CD14-positive monocyte (primary cell): ENCODE data around the gene ZNF133. TPM values are rescaled to one million over a fixed set of nuclear protein-coding genes. Genes with fewer than 3 reads are reported as not detected.

Experiments used
- DNase-seq, 3 donors: peaks; one replicate each; pipeline ENCODE4 v3.0.0-alpha.2; 2011 to 2022
- H2AFZ ChIP-seq: 2 replicates; pipeline ENCODE4 v1.6.0; 2012; ENCODE audit warnings: mild to moderate bottlenecking, low read depth, low read length, inconsistent platforms; ENCODE audit not compliant: insufficient read depth, poor library complexity, severe bottlenecking
- H3K27ac ChIP-seq, 2 donors: 1 replicate in 1 of 2; 2 replicates in 1 of 2; pipeline ENCODE4 v1.5.1; 2012 to 2013; ENCODE audit warnings: low read length in 2 of 2, control low read depth in 1 of 2, inconsistent platforms in 1 of 2, low read depth in 1 of 2, mild to moderate bottlenecking in 1 of 2
- H3K27me3 ChIP-seq, 2 donors: one replicate each; pipeline versions ENCODE4 v1.6.0 to v1.6.1; 2011 to 2013; ENCODE audit warnings: low read length in 2 of 2; ENCODE audit not compliant: control insufficient read depth in 2 of 2, insufficient read depth in 2 of 2
- H3K36me3 ChIP-seq, 2 donors: replicated peaks in 1 of 2; 1 replicate in 1 of 2; 2 replicates in 1 of 2; pipeline versions ENCODE4 v1.5.1 to v1.6.1; 2012 to 2013; ENCODE audit warnings: low read length in 2 of 2, control low read depth in 1 of 2, inconsistent platforms in 1 of 2, mild to moderate bottlenecking in 1 of 2; ENCODE audit not compliant: insufficient read depth in 2 of 2, control insufficient read depth in 1 of 2
- H3K4me1 ChIP-seq, 2 donors: 1 replicate in 1 of 2; 2 replicates in 1 of 2; pipeline versions ENCODE4 v1.5.1 to v1.6.1; 2012 to 2013; ENCODE audit warnings: low read length in 2 of 2, control low read depth in 1 of 2, inconsistent platforms in 1 of 2, mild to moderate bottlenecking in 1 of 2, moderate library complexity in 1 of 2; ENCODE audit not compliant: insufficient read depth in 2 of 2, control insufficient read depth in 1 of 2
- H3K4me2 ChIP-seq: replicated peaks from 2 replicates; pipeline ENCODE3; 2012; ENCODE audit warnings: low read length, moderate library complexity, mild to moderate bottlenecking; ENCODE audit not compliant: poor library complexity, severe bottlenecking; ENCODE audit errors: extremely low read depth
- H3K4me3 ChIP-seq, 3 experiments: fragments of 200-600 bp in 1 of 3; sonication (generic) in 1 of 3; replicated peaks in 1 of 3; 1 replicate in 2 of 3; 2 replicates in 1 of 3; pipeline ENCODE4 v1.5.1; 2011 to 2013; ENCODE audit warnings: low read length in 3 of 3, mild to moderate bottlenecking in 3 of 3, control low read depth in 2 of 3, low read depth in 2 of 3, inconsistent platforms in 1 of 3, moderate library complexity in 1 of 3
- H3K79me2 ChIP-seq: 2 replicates; pipeline ENCODE4 v1.6.0; 2012; ENCODE audit warnings: mild to moderate bottlenecking, control low read depth, inconsistent platforms, low read length, moderate library complexity; ENCODE audit not compliant: insufficient read depth
- H3K9ac ChIP-seq: 2 replicates; pipeline ENCODE4 v1.6.0; 2017; ENCODE audit warnings: low read length, mild to moderate bottlenecking; ENCODE audit not compliant: insufficient read depth, poor library complexity, severe bottlenecking
- H3K9me3 ChIP-seq, 2 donors: replicated peaks in 1 of 2; 1 replicate in 1 of 2; 2 replicates in 1 of 2; pipeline versions ENCODE4 v1.5.1 to v1.6.1; 2012 to 2013; ENCODE audit warnings: low read length in 2 of 2, control low read depth in 1 of 2; ENCODE audit not compliant: control insufficient read depth in 1 of 2, insufficient read depth in 1 of 2
- H4K20me1 ChIP-seq: 2 replicates; pipeline ENCODE4 v1.6.0; 2012; ENCODE audit warnings: mild to moderate bottlenecking, low read length, control low read depth, moderate library complexity; ENCODE audit not compliant: insufficient read depth
- H3K27ac Mint-ChIP-seq, 7 donors: one replicate each; pipeline ENCODE4 v1.8.0; 2020; ENCODE audit warnings: mild to moderate bottlenecking in 7 of 7, mixed read lengths in 7 of 7, moderate library complexity in 6 of 7, inconsistent platforms in 2 of 7
- H3K27me3 Mint-ChIP-seq, 3 donors: one replicate each; pipeline ENCODE4 v1.8.0; 2021 to 2022; ENCODE audit warnings: low read depth in 3 of 3, mild to moderate bottlenecking in 3 of 3, mixed read lengths in 3 of 3, moderate library complexity in 3 of 3, inconsistent platforms in 1 of 3
- H3K36me3 Mint-ChIP-seq, 2 donors: one replicate each; pipeline ENCODE4 v1.8.0; 2020; ENCODE audit warnings: mixed read lengths in 2 of 2, inconsistent platforms in 1 of 2, mild to moderate bottlenecking in 1 of 2
- H3K4me1 Mint-ChIP-seq: one replicate; pipeline ENCODE4 v1.8.0; 2020; ENCODE audit warnings: mild to moderate bottlenecking, mixed read lengths
- H3K4me3 Mint-ChIP-seq, 2 donors: one replicate each; pipeline ENCODE4 v1.8.0; 2020; ENCODE audit warnings: mild to moderate bottlenecking in 2 of 2, mixed read lengths in 2 of 2, moderate library complexity in 1 of 2
- H3K9me3 Mint-ChIP-seq, 7 donors: one replicate each; pipeline ENCODE4 v1.8.0; 2020 to 2022; ENCODE audit warnings: mixed read lengths in 7 of 7, mild to moderate bottlenecking in 6 of 7, moderate library complexity in 6 of 7, inconsistent platforms in 2 of 7
- CTCF ChIP-seq: fragments of 200-600 bp; IDR thresholded peaks from one replicate; pipeline ENCODE4 v1.8.0; 2022; ENCODE audit warnings: antibody characterized with exemption, mild to moderate bottlenecking
- WGBS: methylation state at CpG from one replicate; pipeline ENCODE4 v1.1.5; 2013; ENCODE audit warnings: missing lambda C conversion rate; ENCODE audit not compliant: insufficient coverage; 5-methylcytosine and 5-hydroxymethylcytosine counted together
- intact Hi-C, 2 donors: fragments of 100-400 bp; cut with micrococcal nuclease; formaldehyde crosslinking; loops; one replicate each; pipeline versions ENCODE4 v1.15.0 to v1.15.1; 2023
- polyA plus RNA-seq, 3 donors: library from polyadenylated mRNA; depleted of rRNA in 1 of 3; unstranded in 2 of 3; stranded (reverse) in 1 of 3; fragments of 300-500 nt in 2 of 3; fragments of >200 nt in 1 of 3; fragmentation: Illumina TruSeq in 2 of 3; gene quantifications; 1 replicate in 2 of 3; 2 replicates in 1 of 3; pipeline ENCODE4 v1.2.3, GENCODE V29; 2012 to 2021

Gene ZNF133
- polyA plus RNA-seq, 3 donors = 1.7 to 9.7 (median 3.4) TPM

GRCh38 chr20:18259730-18260129, 28.6 kb upstream of the ZNF133 start:
- intact Hi-C loops = no loop called here
- Histone ChIP-seq H3K9me3 (no peaks in the 10 kb centered on the region), H3K27ac (no peak overlapping the region), H4K20me1 (no peaks in the 10 kb centered on the region), H3K79me2 (no peaks in the 10 kb centered on the region), H3K9ac (no peak overlapping the region), H3K27me3 (no peaks in the 10 kb centered on the region), H3K4me3 (no peak overlapping the region), H3K4me2 (no peak overlapping the region), H3K4me1 (no peaks in the 10 kb centered on the region), H2AFZ (no peak overlapping the region), H3K36me3 (no peaks in the 10 kb centered on the region)
- no peak for TF ChIP-seq CTCF
- Mint-ChIP-seq H3K36me3 (no peaks in the 10 kb centered on the region), H3K4me3 (no peak overlapping the region), H3K4me1 (no peaks in the 10 kb centered on the region), H3K27ac (no peak overlapping the region), H3K9me3 (peaks cover 0 to 1% (median 0%) of the 10 kb centered on the region in 7 donors), H3K27me3 (peaks cover 2 to 8% (median 3%) of the 10 kb centered on the region in 3 donors)
- 100% methylated on average over 1 of the region's 3 CpGs for WGBS
- no peak for DNase-seq

GRCh38 chr20:18263723-18264122, 24.6 kb upstream of the ZNF133 start:
- Histone ChIP-seq H3K79me2 (no peaks in the 10 kb centered on the region), H2AFZ (no peak overlapping the region), H3K4me2 (no peak overlapping the region), H4K20me1 (no peaks in the 10 kb centered on the region), H3K4me1 (no peaks in the 10 kb centered on the region), H3K27me3 (peaks cover 0 to 2% of the 10 kb centered on the region in 2 donors), H3K4me3 (no peak overlapping the region), H3K36me3 (no peaks in the 10 kb centered on the region), H3K9ac (no peak overlapping the region), H3K9me3 (no peaks in the 10 kb centered on the region), H3K27ac (no peak overlapping the region)
- H3K27me3 Mint-ChIP-seq = peaks cover 5 to 15% (median 9%) of the 10 kb centered on the region in 3 donors
- intact Hi-C loops = no loop called here
- TF ChIP-seq CTCF = no peak
- no peak for DNase-seq
- H3K27ac Mint-ChIP-seq = no peak overlapping the region
- no peak overlapping the region for H3K4me3 Mint-ChIP-seq
- WGBS = no CpG with 5 or more reads among the region's 1 CpG
- H3K4me1 Mint-ChIP-seq = no peaks in the 10 kb centered on the region
- H3K9me3 Mint-ChIP-seq = no peaks in the 10 kb centered on the region
- no peaks in the 10 kb centered on the region for H3K36me3 Mint-ChIP-seq
